Tibial nerve (tissue), 4 donors: ENCODE data around the gene DGKE. TPM values are rescaled to one million over a fixed set of nuclear protein-coding genes. Genes with fewer than 3 reads are reported as not detected.

Experiments used
- DNase-seq, 2 donors: peaks; one replicate each; pipeline ENCODE4 v3.0.0-alpha.2; 2019; ENCODE audit warnings: low spot score in 2 of 2
- H3K27ac ChIP-seq, 4 donors: fragments of 200-600 bp; sonication (generic) in 3 of 4; one replicate each; pipeline ENCODE4 v1.5.1; 2017 to 2019; ENCODE audit warnings: mild to moderate bottlenecking in 1 of 4
- H3K27me3 ChIP-seq, 2 donors: fragments of 200-600 bp; sonication (generic) in 1 of 2; one replicate each; pipeline versions ENCODE4 v1.5.1 to v1.6.0; 2017 to 2019
- H3K36me3 ChIP-seq, 3 donors: fragments of 200-600 bp; sonication (generic); one replicate each; pipeline ENCODE4 v1.5.1; 2018 to 2019
- H3K4me1 ChIP-seq, 4 donors: fragments of 200-600 bp; sonication (generic) in 3 of 4; one replicate each; pipeline ENCODE4 v1.5.1; 2017 to 2019
- H3K4me3 ChIP-seq, 4 donors: fragments of 200-600 bp; sonication (generic) in 3 of 4; one replicate each; pipeline ENCODE4 v1.5.1; 2017 to 2019; ENCODE audit warnings: mild to moderate bottlenecking in 1 of 4, moderate library complexity in 1 of 4
- H3K9me3 ChIP-seq, 4 donors: fragments of 200-600 bp; sonication (generic) in 3 of 4; one replicate each; pipeline ENCODE4 v1.5.1; 2017 to 2019
- EP300 ChIP-seq, 2 donors: sonication (generic); formaldehyde crosslinking; IDR thresholded peaks; one replicate each; pipeline ENCODE4 v1.6.1; 2017; ENCODE audit warnings: antibody characterized with exemption in 2 of 2, mild to moderate bottlenecking in 1 of 2
- POLR2A ChIP-seq, 2 donors: fragments of 450-650 bp; IDR thresholded peaks; one replicate each; pipeline ENCODE4 v1.6.1; 2017; ENCODE audit warnings: antibody characterized with exemption in 2 of 2, mild to moderate bottlenecking in 2 of 2, moderate library complexity in 2 of 2
- WGBS, 2 donors: methylation state at CpG; one replicate each; pipeline ENCODE4 v1.1.5; 2018; 5-methylcytosine and 5-hydroxymethylcytosine counted together
- total RNA-seq, 4 donors: library from RNA; depleted of rRNA; stranded (reverse); fragments of >200 nt; gene quantifications; one replicate each; pipeline ENCODE4 v1.1.0, GENCODE V29; 2016
- TF ChIP-seq, protein P1 (sequence below), 5 experiments: fragments of 200-600 bp in 3 of 5; fragments of 450-650 bp in 2 of 5; sonication (generic) in 3 of 5; IDR thresholded peaks; one replicate each; pipeline ENCODE4 v1.5.1; 2016 to 2019; ENCODE audit warnings: antibody characterized with exemption in 5 of 5, mild to moderate bottlenecking in 3 of 5, moderate library complexity in 2 of 5

DGKE gene
- total RNA-seq, 4 donors from 2014 or later, result 10.5 to 45.9 (median 13.4) TPM

GRCh38 chr17:56863974-56864373, 30.0 kb downstream of the DGKE start:
- H3K36me3 ChIP-seq, result peaks cover 0 to 35% (median 0%) of the 10 kb centered on the region in 3 donors
- no peaks in the 10 kb centered on the region for H3K27me3 ChIP-seq

DNA sequence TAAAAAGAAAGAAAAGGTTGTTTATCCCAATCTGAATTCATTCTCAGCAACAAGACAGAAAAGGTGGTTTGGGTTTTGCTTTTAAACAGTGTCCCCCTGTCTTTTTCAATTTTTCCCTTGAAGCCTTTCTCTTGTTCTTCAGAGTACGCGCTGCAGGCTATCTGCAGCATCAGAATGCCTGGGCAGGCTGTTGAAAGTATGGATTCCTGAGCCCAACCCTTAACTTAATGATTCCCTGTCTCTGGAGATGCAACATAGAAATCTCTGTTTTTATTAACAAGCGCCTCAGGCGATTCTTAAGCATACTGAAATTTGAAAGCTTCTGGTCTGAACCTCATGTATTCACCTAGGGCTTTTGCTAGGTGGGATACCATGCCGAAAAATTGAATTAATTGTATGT, 32.1 kb downstream of the DGKE start:
- WGBS, 2 donors, result 70 to 75% methylated on average over 5 of the region's 5 CpGs
- Histone ChIP-seq H3K27me3 (no peaks in the 10 kb centered on the region), H3K4me1 (no peaks in the 10 kb centered on the region)

More at GRCh38 chr17:56863974-56864373, 30.0 kb downstream of the DGKE start:
- Histone ChIP-seq H3K4me1 (no peaks in the 10 kb centered on the region), H3K9me3 (no peaks in the 10 kb centered on the region), H3K27ac (no peak overlapping the region), H3K4me3 (no peak overlapping the region)
- 37 to 65% methylated on average over 3 of the region's 3 CpGs for WGBS, 2 donors
- TF ChIP-seq, protein P1, sequence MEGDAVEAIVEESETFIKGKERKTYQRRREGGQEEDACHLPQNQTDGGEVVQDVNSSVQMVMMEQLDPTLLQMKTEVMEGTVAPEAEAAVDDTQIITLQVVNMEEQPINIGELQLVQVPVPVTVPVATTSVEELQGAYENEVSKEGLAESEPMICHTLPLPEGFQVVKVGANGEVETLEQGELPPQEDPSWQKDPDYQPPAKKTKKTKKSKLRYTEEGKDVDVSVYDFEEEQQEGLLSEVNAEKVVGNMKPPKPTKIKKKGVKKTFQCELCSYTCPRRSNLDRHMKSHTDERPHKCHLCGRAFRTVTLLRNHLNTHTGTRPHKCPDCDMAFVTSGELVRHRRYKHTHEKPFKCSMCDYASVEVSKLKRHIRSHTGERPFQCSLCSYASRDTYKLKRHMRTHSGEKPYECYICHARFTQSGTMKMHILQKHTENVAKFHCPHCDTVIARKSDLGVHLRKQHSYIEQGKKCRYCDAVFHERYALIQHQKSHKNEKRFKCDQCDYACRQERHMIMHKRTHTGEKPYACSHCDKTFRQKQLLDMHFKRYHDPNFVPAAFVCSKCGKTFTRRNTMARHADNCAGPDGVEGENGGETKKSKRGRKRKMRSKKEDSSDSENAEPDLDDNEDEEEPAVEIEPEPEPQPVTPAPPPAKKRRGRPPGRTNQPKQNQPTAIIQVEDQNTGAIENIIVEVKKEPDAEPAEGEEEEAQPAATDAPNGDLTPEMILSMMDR (IDR thresholded peaks at IDR 0.05), result no peak
- TF ChIP-seq EP300 (IDR thresholded peaks at IDR 0.05) (no peak), POLR2A (IDR thresholded peaks at IDR 0.05) (no peak)
- no peak for DNase-seq

DNA sequence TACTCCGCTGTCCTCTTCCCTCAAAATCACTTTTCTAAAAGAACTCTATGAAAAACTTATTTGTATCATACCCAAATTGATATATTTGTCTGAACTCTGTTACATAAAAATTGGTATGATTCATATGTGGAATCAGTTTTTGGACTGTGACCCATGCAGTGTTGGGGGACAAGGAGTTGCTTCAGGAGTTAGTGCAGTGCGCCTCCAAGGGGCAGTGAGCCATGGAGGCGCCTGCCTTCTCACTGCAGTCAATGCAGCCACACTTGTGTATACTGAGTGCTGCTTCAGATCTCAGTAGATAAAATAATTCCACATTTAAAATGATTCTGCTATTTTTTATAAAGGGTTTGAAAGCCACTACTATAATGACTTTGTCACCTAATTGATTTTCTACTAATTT, 32.5 kb downstream of the DGKE start:
- TF ChIP-seq, protein P1 (IDR thresholded peaks at IDR 0.05), result no peak
- no peak for TF ChIP-seq POLR2A (IDR thresholded peaks at IDR 0.05)
- no peak for TF ChIP-seq EP300 (IDR thresholded peaks at IDR 0.05)
- H3K36me3 ChIP-seq, result peaks cover 0 to 18% (median 0%) of the 10 kb centered on the region in 3 donors
- H3K27ac ChIP-seq, result no peak overlapping the region
- no peak for DNase-seq
- no peaks in the 10 kb centered on the region for H3K4me1 ChIP-seq
- no peak overlapping the region for H3K4me3 ChIP-seq
- H3K9me3 ChIP-seq, result no peaks in the 10 kb centered on the region
- 53 to 87% methylated on average over 3 of the region's 3 CpGs for WGBS, 2 donors
- no peaks in the 10 kb centered on the region for H3K27me3 ChIP-seq

More for the DNA sequence above, 32.1 kb downstream of the DGKE start:
- Histone ChIP-seq H3K27ac (no peak overlapping the region), H3K9me3 (no peaks in the 10 kb centered on the region), H3K4me3 (no peak overlapping the region), H3K36me3 (peaks cover 0 to 22% (median 0%) of the 10 kb centered on the region in 3 donors)
- TF ChIP-seq, protein P1 (IDR thresholded peaks at IDR 0.05), result no peak
- TF ChIP-seq EP300 (IDR thresholded peaks at IDR 0.05) (no peak), POLR2A (IDR thresholded peaks at IDR 0.05) (no peak)
- no peak for DNase-seq

DNA sequence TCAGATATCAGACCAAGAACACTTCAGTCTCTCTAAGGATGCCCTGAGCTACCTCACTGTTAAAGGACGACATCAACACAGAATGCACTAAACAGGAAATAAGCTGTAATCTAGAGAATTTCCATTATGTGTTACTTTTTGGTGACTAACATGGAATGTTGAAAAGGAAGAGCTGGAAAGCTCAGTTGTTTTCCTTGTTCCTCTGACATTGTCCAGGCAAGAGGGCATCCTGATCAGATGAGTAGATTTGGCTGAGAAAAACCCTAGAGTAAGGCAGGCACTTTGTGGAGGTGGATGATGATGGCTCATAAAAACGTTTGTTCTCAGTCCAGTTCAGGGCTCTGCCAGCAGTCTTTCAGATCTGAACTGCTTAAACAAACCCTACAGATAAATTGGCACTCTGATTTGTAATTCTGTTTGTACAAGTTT, 34.0 kb downstream of the DGKE start:
- no peak for TF ChIP-seq POLR2A (IDR thresholded peaks at IDR 0.05)
- TF ChIP-seq, protein P1 (IDR thresholded peaks at IDR 0.05), result no peak
- TF ChIP-seq EP300 (IDR thresholded peaks at IDR 0.05), result no peak
- H3K4me3 ChIP-seq, result no peak overlapping the region
- DNase-seq, result no peak
- H3K27me3 ChIP-seq, result no peaks in the 10 kb centered on the region
- 41 to 43% methylated on average over 2 of the region's 2 CpGs for WGBS, 2 donors
- H3K9me3 ChIP-seq, result no peaks in the 10 kb centered on the region
- peaks cover 0 to 3% (median 0%) of the 10 kb centered on the region in 3 donors for H3K36me3 ChIP-seq
- no peaks in the 10 kb centered on the region for H3K4me1 ChIP-seq
- H3K27ac ChIP-seq, result no peak overlapping the region

DNA sequence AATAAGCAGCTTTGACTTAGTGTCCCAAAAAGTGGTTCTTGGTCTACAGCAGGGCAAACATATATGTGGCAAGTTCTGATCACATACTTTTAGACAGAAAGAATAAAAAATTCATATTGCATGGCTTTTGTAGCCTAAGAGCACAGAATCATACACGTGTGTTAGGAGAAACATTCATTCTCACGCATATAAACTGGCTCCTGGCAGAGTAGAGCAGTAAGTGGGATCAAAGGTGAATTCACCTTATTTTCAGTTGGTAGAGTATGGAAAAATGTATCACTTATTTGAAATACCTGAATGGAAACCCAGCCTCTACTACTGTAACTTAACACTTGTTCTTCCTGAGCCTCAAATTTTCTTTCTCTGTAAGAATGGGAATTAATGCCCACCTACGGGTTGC, 34.8 kb downstream of the DGKE start:
- no peaks in the 10 kb centered on the region for H3K27me3 ChIP-seq
- H3K27ac ChIP-seq, result no peak overlapping the region
- H3K4me1 ChIP-seq, result no peaks in the 10 kb centered on the region
- H3K4me3 ChIP-seq, result no peak overlapping the region
- peaks cover 0 to 3% (median 0%) of the 10 kb centered on the region in 3 donors for H3K36me3 ChIP-seq
- WGBS, 2 donors, result 93 to 94% methylated on average over 3 of the region's 3 CpGs
- H3K9me3 ChIP-seq, result no peaks in the 10 kb centered on the region
- DNase-seq, result no peak
- TF ChIP-seq POLR2A (IDR thresholded peaks at IDR 0.05) (no peak), EP300 (IDR thresholded peaks at IDR 0.05) (no peak)
- TF ChIP-seq, protein P1 (IDR thresholded peaks at IDR 0.05), result no peak
